ENCODE results near the gene HELZ2. TPM values are rescaled to one million over a fixed set of nuclear protein-coding genes. Genes with fewer than 3 reads are reported as not detected.

Gene HELZ2
- total and polyA plus RNA-seq, 2 experiments from 2014 or later: 5.2 to 48.9 TPM

- Histone ChIP-seq H3K4me2 (no peak overlapping the region), H3K4me3 (no peak overlapping the region)
- H3K27me3 Mint-ChIP-seq (ENCODE audit: insufficient read depth, low read depth, poor library complexity): peaks cover 3% of the 10 kb centered on the region
Measured at GRCh38 chr20:63597651-63598478, 23.8 kb upstream of the HELZ2 start.

More at GRCh38 chr20:63597651-63598478, 23.8 kb upstream of the HELZ2 start:
- Histone ChIP-seq H4K20me1 (replicated peaks; ENCODE audit: insufficient read depth) (peaks cover 3% of the 10 kb centered on the region; the same call in 1 of the 2 replicates), H3K79me2 (replicated peaks; ENCODE audit: insufficient read depth) (no peaks in the 10 kb centered on the region), H3K36me3 (ENCODE audit: insufficient read depth) (peaks cover 11% of the 10 kb centered on the region; the same call in 1 of the 2 replicates), H3K9me2 (ENCODE audit: insufficient read depth) (no peaks in the 10 kb centered on the region), H3K27ac (ENCODE audit: low read depth) (no peak overlapping the region), H2AFZ (no peak overlapping the region), H3K27me3 (ENCODE audit: insufficient read depth) (no peaks in the 10 kb centered on the region), H3F3A (replicated peaks; ENCODE audit: low read depth) (0 out of 2 replicates have a peak, but pooled peaks cover 5% of the 10 kb centered on the region), H3K4me1 (ENCODE audit: insufficient read depth) (no peaks in the 10 kb centered on the region)
- peaks cover 30% of the 10 kb centered on the region for H3K36me3 Mint-ChIP-seq (ENCODE audit: low read depth)
- no peak overlapping the region for H3K4me3 Mint-ChIP-seq
- H3K9me3 Mint-ChIP-seq: no peaks in the 10 kb centered on the region
- H3K4me1 Mint-ChIP-seq: no peaks in the 10 kb centered on the region
- TF ChIP-seq EZH2 (IDR thresholded peaks at IDR 0.05; ENCODE audit: low read depth, unreplicated experiment) (no peak), CTCF (conservative IDR thresholded peaks at IDR 0.05; ENCODE audit: low read depth in 2 of 2) (no peak), ETS1 (IDR thresholded peaks at IDR 0.05) (no peak), CREB1 (CRISPR knock-in tag; IDR thresholded peaks at IDR 0.05; ENCODE audit: low read depth) (no peak), POLR2AphosphoS5 (IDR thresholded peaks at IDR 0.05; ENCODE audit: low read depth) (no peak), NANOG (IDR thresholded peaks at IDR 0.05; ENCODE audit: borderline replicate concordance) (no peak), STAT1 (IDR thresholded peaks at IDR 0.05; ENCODE audit: unreplicated experiment) (no peak), JUNB (IDR thresholded peaks at IDR 0.05; ENCODE audit: unreplicated experiment) (no peak), EZH2phosphoT487 (IDR thresholded peaks at IDR 0.05; ENCODE audit: unreplicated experiment) (no peak), ZNF462 (CRISPR knock-in tag; IDR thresholded peaks at IDR 0.05) (no peak), ZNF114 (CRISPR knock-in tag; IDR thresholded peaks at IDR 0.05) (no peak), ZNF331 (CRISPR knock-in tag; IDR thresholded peaks at IDR 0.05; ENCODE audit: low read depth) (no peak), REST (IDR thresholded peaks at IDR 0.05; ENCODE audit: unreplicated experiment) (no peak)
- ATAC-seq (no peak), DNase-seq (ENCODE audit: low spot score) (no peak)
- no peak overlapping the region for H3K27ac Mint-ChIP-seq
